GM19193 (cell line): ENCODE results near the gene PARP11.
A peak's percentile ranks its signal among the peaks of the same experiment; 100 is the strongest.

Source experiments
- POLR2A ChIP-seq: IDR thresholded peaks from 4 replicates; pipeline ENCODE4 v1.6.1; 2011; ENCODE audit not compliant: insufficient read depth, insufficient read length; ENCODE audit errors: extremely low read depth

The PARP11 gene

GRCh38 chr12:3872800-3873636, at the start of gene PARP11:
PARP11 (minus strand) TSS chr12:3873399; CDS start chr12:3873229, 170 bp downstream.
- TF ChIP-seq POLR2A = peak; percentile 65

GRCh38 chr12:3922033-3922432, 48.8 kb upstream of the PARP11 start:
- no peak for TF ChIP-seq POLR2A

GRCh38 chr12:3921526-3921925, 48.3 kb upstream of the PARP11 start:
- TF ChIP-seq POLR2A = no peak

- TF ChIP-seq POLR2A = no peak
Measured at GRCh38 chr12:3921151-3921471, 47.9 kb upstream of the PARP11 start.

GRCh38 chr12:3920351-3921150, 47.4 kb upstream of the PARP11 start:
- TF ChIP-seq POLR2A = no peak

GRCh38 chr12:3913278-3913677, 40.1 kb upstream of the PARP11 start:
- no peak for TF ChIP-seq POLR2A

GRCh38 chr12:3912863-3913262, 39.7 kb upstream of the PARP11 start:
- no peak for TF ChIP-seq POLR2A

GRCh38 chr12:3911409-3911808, 38.2 kb upstream of the PARP11 start:
- TF ChIP-seq POLR2A = no peak

GRCh38 chr12:3905664-3906063, 32.5 kb upstream of the PARP11 start:
- TF ChIP-seq POLR2A = no peak

- no peak for TF ChIP-seq POLR2A
Measured at GRCh38 chr12:3904999-3905398, 31.8 kb upstream of the PARP11 start.

- TF ChIP-seq POLR2A = no peak
Measured at GRCh38 chr12:3902921-3903320, 29.7 kb upstream of the PARP11 start.

- no peak for TF ChIP-seq POLR2A
Measured at GRCh38 chr12:3901116-3901515, 27.9 kb upstream of the PARP11 start.

GRCh38 chr12:3898756-3899155, 25.6 kb upstream of the PARP11 start:
- TF ChIP-seq POLR2A = no peak

- TF ChIP-seq POLR2A = no peak
Measured at GRCh38 chr12:3897371-3897971, 24.3 kb upstream of the PARP11 start.

- TF ChIP-seq POLR2A = no peak
Measured at GRCh38 chr12:3896801-3897351, 23.7 kb upstream of the PARP11 start.

GRCh38 chr12:3896356-3896755, 23.2 kb upstream of the PARP11 start:
- no peak for TF ChIP-seq POLR2A

- TF ChIP-seq POLR2A = no peak
Measured at GRCh38 chr12:3892631-3893030, 19.4 kb upstream of the PARP11 start.
